ENCODE measurements around the gene ACTL7B. TPM values are rescaled to one million over a fixed set of nuclear protein-coding genes. Genes with fewer than 3 reads are reported as not detected.

Gene ACTL7B
- total and polyA plus RNA-seq, 2 of the 4 experiments (the other 2 are of a cell fraction) = not detected

- Histone ChIP-seq H4K20me1 (ENCODE audit: insufficient read depth, low read length) (no peaks in the 10 kb centered on the region), H3K14ac (replicated peaks; ENCODE audit: low read depth, low read length) (no peak overlapping the region), H2AFZ (replicated peaks; ENCODE audit: low read length, poor library complexity) (no peak overlapping the region), H3K27ac (ENCODE audit: insufficient read depth, low read length) (no peak overlapping the region), H4K5ac (ENCODE audit: low read depth, low read length) (no peak overlapping the region), H2BK20ac (ENCODE audit: low read depth, low read length) (no peak overlapping the region), H2BK120ac (ENCODE audit: low read depth, low read length) (no peak overlapping the region), H3K36me3 (ENCODE audit: control insufficient read depth, insufficient read depth, low read length) (no peaks in the 10 kb centered on the region), H2AK5ac (ENCODE audit: low read depth, low read length) (no peak overlapping the region), H3K9me1 (ENCODE audit: insufficient read depth, low read length) (no peaks in the 10 kb centered on the region), H3K4me1 (ENCODE audit: control insufficient read depth, insufficient read depth, low read length) (no peaks in the 10 kb centered on the region), H4K91ac (ENCODE audit: insufficient read depth, low read depth, low read length) (no peak overlapping the region), H3K56ac (ENCODE audit: extremely low read depth, insufficient read depth, low read length) (no peak overlapping the region), H2AK9ac (replicated peaks; ENCODE audit: low read depth, low read length, poor library complexity) (no peak overlapping the region), H3K9me3 (ENCODE audit: control insufficient read depth, insufficient read depth, low read length) (no peaks in the 10 kb centered on the region), H3K27me3 (ENCODE audit: control insufficient read depth, insufficient read depth, low read length) (no peaks in the 10 kb centered on the region; the same call in 1 of the 2 replicates), H2BK15ac (ENCODE audit: low read depth, low read length) (no peak overlapping the region), H3K79me1 (ENCODE audit: low read depth in 1 of 2, low read length in 2 of 2) (no peaks in the 10 kb centered on the region), H3K4ac (ENCODE audit: low read depth, low read length) (no peak overlapping the region), H3K23ac (ENCODE audit: low read depth, low read length) (no peak overlapping the region), H2BK5ac (ENCODE audit: low read depth, low read length, poor library complexity, severe bottlenecking) (no peak overlapping the region), H3K4me3 (ENCODE audit: insufficient read depth, low read depth, low read length) (no peak overlapping the region), H4K8ac (ENCODE audit: low read depth in 2 of 2, low read length in 2 of 2) (no peak overlapping the region), H3K18ac (ENCODE audit: low read depth, low read length) (no peak overlapping the region), H3K4me2 (ENCODE audit: low read depth, low read length) (no peak overlapping the region), H3K9ac (ENCODE audit: low read depth, low read length) (no peak overlapping the region)
- ChIA-PET CTCF (no interaction called here), POLR2A (ENCODE audit: unreplicated experiment) (no interaction called here)
- in situ Hi-C loops (cut with MboI; ENCODE audit: low sequenced_read_pairs) = no loop called here
- dilution Hi-C loops (cut with HindIII; ENCODE audit: low sequenced_read_pairs, unreplicated experiment) = no loop called here
- BruUV-seq (replicated peaks) = no TSS peak
- TF ChIP-seq RAD21 (IDR thresholded peaks at IDR 0.05; ENCODE audit: low read length) (no peak), SMC3 (IDR thresholded peaks at IDR 0.05; ENCODE audit: low read depth, low read length) (no peak), NFE2L2 (IDR thresholded peaks at IDR 0.05; ENCODE audit: low read depth, low read length) (no peak), MXI1 (IDR thresholded peaks at IDR 0.05; ENCODE audit: borderline replicate concordance, low read depth, low read length) (no peak), CEBPB (IDR thresholded peaks at IDR 0.05; ENCODE audit: low read depth, low read length) (no peak), MAFK (IDR thresholded peaks at IDR 0.05; ENCODE audit: low read depth, low read length) (no peak), FOS (IDR thresholded peaks at IDR 0.05; ENCODE audit: low read depth, low read length) (no peak), RCOR1 (IDR thresholded peaks at IDR 0.05; ENCODE audit: insufficient replicate concordance, low read length) (no peak), RFX5 (IDR thresholded peaks at IDR 0.05; ENCODE audit: low read depth, low read length) (no peak), USF2 (IDR thresholded peaks at IDR 0.05; ENCODE audit: low read depth, low read length) (no peak), CHD1 (IDR thresholded peaks at IDR 0.05; ENCODE audit: low read depth, low read length) (no peak)
- ATAC-seq (ENCODE audit: low read depth) (no peak), DNase-seq (no peak)
- intact Hi-C loops (cut with micrococcal nuclease) = no loop called here
- WGBS, 2 experiments (ENCODE audit: extremely low coverage in 2 of 2, insufficient read length in 1 of 2) = no CpG with 5 or more reads among the region's 4 CpGs
These were observed 18.3 kb downstream of the ACTL7B start for GRCh38 chr9:108837530-108837929.

Data from IMR-90 (cell line).